Naive thymus-derived CD4-positive, alpha-beta T cell (primary cell): ENCODE measurements around the gene RBP3. TPM values are rescaled to one million over a fixed set of nuclear protein-coding genes. Genes with fewer than 3 reads are reported as not detected.

ENCODE experiments used
- ATAC-seq: fragments of 150-1000 bp; cut with Tn5 transposase; 2 replicates; pipeline ENCODE4 v1.10.0; 2021; ENCODE audit warnings: mild to moderate bottlenecking, moderate library complexity
- CTCF ChIA-PET: fragments of 350-600 bp; sonication (Branson Sonifier 250); formaldehyde crosslinking; loops from one replicate; lab custom pipeline; 2021; ENCODE audit warnings: antibody characterized with exemption; lab: Charles Lee
- POLR2A ChIA-PET: fragments of 350-600 bp; sonication (Branson Sonifier 250); formaldehyde crosslinking; loops from one replicate; lab custom pipeline; 2021; ENCODE audit warnings: antibody characterized with exemption, inconsistent platforms; lab: Charles Lee
- DNase-seq, 9 donors: peaks; one replicate each; pipeline versions ENCODE4 v3.0.0 to v3.0.0-alpha.2; 2020 to 2022; ENCODE audit warnings: mixed read lengths in 1 of 9
- H3K27ac ChIP-seq: one replicate; pipeline ENCODE4 v1.7.0; 2013; ENCODE audit warnings: mild to moderate bottlenecking, low read depth, low read length, moderate library complexity
- H3K27me3 ChIP-seq, 2 donors: one replicate each; pipeline ENCODE4 v1.7.0; 2013; ENCODE audit warnings: low read length in 2 of 2, mild to moderate bottlenecking in 2 of 2, moderate library complexity in 2 of 2; ENCODE audit not compliant: control insufficient read depth in 2 of 2, insufficient read depth in 2 of 2
- H3K36me3 ChIP-seq, 3 experiments: 1 replicate in 2 of 3; 2 replicates in 1 of 3; pipeline ENCODE4 v1.7.0; 2013; ENCODE audit warnings: low read length in 3 of 3, mild to moderate bottlenecking in 3 of 3, moderate library complexity in 1 of 3; ENCODE audit not compliant: insufficient read depth in 3 of 3, control insufficient read depth in 2 of 3
- H3K4me1 ChIP-seq, 2 donors: one replicate each; pipeline ENCODE4 v1.7.0; 2013; ENCODE audit warnings: low read length in 2 of 2, mild to moderate bottlenecking in 2 of 2, moderate library complexity in 1 of 2; ENCODE audit not compliant: control insufficient read depth in 2 of 2, insufficient read depth in 2 of 2
- H3K4me3 ChIP-seq: 2 replicates; pipeline ENCODE4 v1.7.0; 2013; ENCODE audit warnings: mild to moderate bottlenecking, low read length
- H3K9me3 ChIP-seq, 3 experiments: 1 replicate in 2 of 3; 2 replicates in 1 of 3; pipeline ENCODE4 v1.7.0; 2013; ENCODE audit warnings: low read length in 3 of 3; ENCODE audit not compliant: control insufficient read depth in 2 of 3
- H3K27ac Mint-ChIP-seq, 9 donors: one replicate each; pipeline ENCODE4 v1.8.0; 2020 to 2022; ENCODE audit warnings: mixed read lengths in 9 of 9, mild to moderate bottlenecking in 8 of 9, moderate library complexity in 5 of 9, inconsistent platforms in 2 of 9
- H3K27me3 Mint-ChIP-seq, 5 donors: one replicate each; pipeline ENCODE4 v1.8.0; 2021 to 2022; ENCODE audit warnings: mixed read lengths in 5 of 5, mild to moderate bottlenecking in 1 of 5
- H3K36me3 Mint-ChIP-seq, 5 donors: one replicate each; pipeline ENCODE4 v1.8.0; 2020 to 2022; ENCODE audit warnings: mixed read lengths in 5 of 5, mild to moderate bottlenecking in 3 of 5, inconsistent platforms in 1 of 5
- H3K4me1 Mint-ChIP-seq, 7 donors: one replicate each; pipeline ENCODE4 v1.8.0; 2020 to 2022; ENCODE audit warnings: mixed read lengths in 7 of 7, mild to moderate bottlenecking in 3 of 7, inconsistent platforms in 1 of 7
- H3K4me3 Mint-ChIP-seq, 10 donors: one replicate each; pipeline ENCODE4 v1.8.0; 2020 to 2022; ENCODE audit warnings: mild to moderate bottlenecking in 10 of 10, mixed read lengths in 10 of 10, moderate library complexity in 6 of 10, inconsistent platforms in 2 of 10
- H3K9me3 Mint-ChIP-seq, 11 donors: one replicate each; pipeline ENCODE4 v1.8.0; 2020 to 2022; ENCODE audit warnings: mixed read lengths in 11 of 11, mild to moderate bottlenecking in 4 of 11, inconsistent platforms in 1 of 11, moderate library complexity in 1 of 11
- intact Hi-C, 2 donors: fragments of 100-400 bp; cut with micrococcal nuclease; formaldehyde crosslinking; loops; one replicate each; pipeline ENCODE4 v1.15.1; 2023
- polyA plus RNA-seq, 2 donors: library from polyadenylated mRNA; unstranded; fragments of 300-500 nt; fragmentation: Illumina TruSeq; gene quantifications; one replicate each; pipeline ENCODE4 v1.2.3, GENCODE V29; 2021
- total RNA-seq, 6 experiments: library from RNA in 5 of 6; stranded (reverse) in 5 of 6; gene quantifications; 1 replicate in 5 of 6; 2 replicates in 1 of 6; pipeline ENCODE4 v1.2.3 and lab custom pipeline; 2021 to 2026

RBP3 gene
- total and polyA plus RNA-seq, 7 experiments from 2014 or later, result not detected

GRCh38 chr10:47372726-47373125, 24.6 kb downstream of the RBP3 start:
- peaks cover 25 to 37% (median 32%) of the 10 kb centered on the region in 5 donors for H3K27me3 Mint-ChIP-seq

GRCh38 chr10:47374611-47375536, 26.7 kb downstream of the RBP3 start:
- H3K4me3 ChIP-seq, result no peak overlapping the region
- no peak overlapping the region for H3K27ac Mint-ChIP-seq
- ChIA-PET POLR2A (no interaction called here), CTCF (interaction anchor here (0.6 kb wide), 1 partner anchor 350 kb away, joined by 3 read pairs; no protein-coding TSS in a partner anchor)
- H3K27ac ChIP-seq, result no peak overlapping the region
- H3K9me3 ChIP-seq, result no peaks in the 10 kb centered on the region
- H3K36me3 Mint-ChIP-seq, result no peaks in the 10 kb centered on the region
- intact Hi-C loops, result no loop called here
- H3K4me3 Mint-ChIP-seq, result no peak overlapping the region
- no peaks in the 10 kb centered on the region for H3K27me3 ChIP-seq
- H3K36me3 ChIP-seq, result no peaks in the 10 kb centered on the region
- peaks cover 41 to 49% (median 43%) of the 10 kb centered on the region in 5 donors for H3K27me3 Mint-ChIP-seq
- H3K4me1 ChIP-seq, result no peaks in the 10 kb centered on the region
- peak in 1 of 9 donors; percentile 13 for DNase-seq
- H3K9me3 Mint-ChIP-seq, result peaks cover 0 to 4% (median 0%) of the 10 kb centered on the region in 11 donors
- H3K4me1 Mint-ChIP-seq, result peaks cover 5 to 13% (median 7%) of the 10 kb centered on the region in 7 donors
- no peak for ATAC-seq

More at GRCh38 chr10:47372726-47373125, 24.6 kb downstream of the RBP3 start:
- Histone ChIP-seq H3K36me3 (no peaks in the 10 kb centered on the region), H3K27me3 (no peaks in the 10 kb centered on the region), H3K9me3 (no peaks in the 10 kb centered on the region), H3K27ac (no peak overlapping the region), H3K4me3 (no peak overlapping the region), H3K4me1 (no peaks in the 10 kb centered on the region)
- Mint-ChIP-seq H3K36me3 (no peaks in the 10 kb centered on the region), H3K4me3 (no peak overlapping the region), H3K27ac (no peak overlapping the region), H3K4me1 (peaks cover 5 to 12% (median 7%) of the 10 kb centered on the region in 7 donors), H3K9me3 (peaks cover 0 to 4% (median 0%) of the 10 kb centered on the region in 11 donors)
- CTCF ChIA-PET, result no interaction called here
- intact Hi-C loops, result no loop called here
- DNase-seq, result peak in 1 of 9 donors; percentile 7
- POLR2A ChIA-PET, result no interaction called here
- no peak for ATAC-seq

- no peak overlapping the region for H3K4me3 ChIP-seq
- H3K9me3 ChIP-seq, result no peaks in the 10 kb centered on the region
- DNase-seq (peak in 1 of 9 donors; percentile 7), ATAC-seq (no peak)
- Mint-ChIP-seq H3K27me3 (peaks cover 56 to 67% (median 60%) of the 10 kb centered on the region in 5 donors), H3K9me3 (peaks cover 0 to 4% (median 0%) of the 10 kb centered on the region in 11 donors), H3K4me1 (peaks cover 7 to 13% (median 7%) of the 10 kb centered on the region in 7 donors), H3K36me3 (no peaks in the 10 kb centered on the region), H3K27ac (no peak overlapping the region), H3K4me3 (no peak overlapping the region)
- no peak overlapping the region for H3K27ac ChIP-seq
- H3K36me3 ChIP-seq, result no peaks in the 10 kb centered on the region
- intact Hi-C loops, result no loop called here
- ChIA-PET CTCF (interaction anchor here (0.8 kb wide), 1 partner anchor 90 kb away, joined by 3 read pairs; no protein-coding TSS in a partner anchor), POLR2A (no interaction called here)
- no peaks in the 10 kb centered on the region for H3K4me1 ChIP-seq
- H3K27me3 ChIP-seq, result no peaks in the 10 kb centered on the region
Measured at GRCh38 chr10:47376522-47377220, 28.5 kb downstream of the RBP3 start.

GRCh38 chr10:47378183-47378510, 30.0 kb downstream of the RBP3 start:
- CTCF ChIA-PET, result no interaction called here
- H3K4me1 ChIP-seq, result no peaks in the 10 kb centered on the region
- no peaks in the 10 kb centered on the region for H3K9me3 ChIP-seq
- intact Hi-C loops, result no loop called here
- Mint-ChIP-seq H3K27me3 (peaks cover 59 to 73% (median 68%) of the 10 kb centered on the region in 5 donors), H3K9me3 (peaks cover 0 to 4% (median 0%) of the 10 kb centered on the region in 11 donors), H3K27ac (no peak overlapping the region), H3K36me3 (no peaks in the 10 kb centered on the region), H3K4me3 (no peak overlapping the region), H3K4me1 (peaks cover 5 to 8% (median 7%) of the 10 kb centered on the region in 7 donors)
- ATAC-seq, result no peak
- H3K27me3 ChIP-seq, result no peaks in the 10 kb centered on the region
- H3K36me3 ChIP-seq, result no peaks in the 10 kb centered on the region
- POLR2A ChIA-PET, result no interaction called here
- no peak overlapping the region for H3K4me3 ChIP-seq
- H3K27ac ChIP-seq, result no peak overlapping the region
- peak in 1 of 9 donors; percentile 14 for DNase-seq

- Histone ChIP-seq H3K4me1 (peaks cover 0 to under 1% of the 10 kb centered on the region in 2 donors), H3K4me3 (no peak overlapping the region), H3K36me3 (no peaks in the 10 kb centered on the region), H3K27me3 (no peaks in the 10 kb centered on the region), H3K27ac (no peak overlapping the region), H3K9me3 (no peaks in the 10 kb centered on the region)
- peak in 1 of 9 donors; percentile 16 for DNase-seq
- ChIA-PET POLR2A (no interaction called here), CTCF (no interaction called here)
- no peaks in the 10 kb centered on the region for H3K36me3 Mint-ChIP-seq
- H3K4me1 Mint-ChIP-seq, result peaks cover 11 to 13% (median 11%) of the 10 kb centered on the region in 7 donors
- intact Hi-C loops, result no loop called here
- no peak overlapping the region for H3K4me3 Mint-ChIP-seq
- peaks cover 0 to 4% (median 0%) of the 10 kb centered on the region in 11 donors for H3K9me3 Mint-ChIP-seq
- ATAC-seq, result no peak
- peaks cover 63 to 75% (median 70%) of the 10 kb centered on the region in 5 donors for H3K27me3 Mint-ChIP-seq
- H3K27ac Mint-ChIP-seq, result no peak overlapping the region
Measured at GRCh38 chr10:47378606-47379444, 30.7 kb downstream of the RBP3 start.

- Mint-ChIP-seq H3K27ac (no peak overlapping the region), H3K27me3 (peaks cover 65 to 73% (median 68%) of the 10 kb centered on the region in 5 donors), H3K36me3 (no peaks in the 10 kb centered on the region), H3K4me1 (peaks cover 13 to 16% (median 14%) of the 10 kb centered on the region in 7 donors), H3K4me3 (no peak overlapping the region), H3K9me3 (peaks cover 0 to 4% (median 0%) of the 10 kb centered on the region in 11 donors)
- Histone ChIP-seq H3K9me3 (no peaks in the 10 kb centered on the region), H3K4me3 (no peak overlapping the region), H3K4me1 (peaks cover 0 to 3% of the 10 kb centered on the region in 2 donors), H3K27me3 (no peaks in the 10 kb centered on the region), H3K27ac (no peak overlapping the region), H3K36me3 (peaks cover 0 to 4% (median 0%) of the 10 kb centered on the region in 3 experiments)
- no peak for DNase-seq
- CTCF ChIA-PET, result no interaction called here
- intact Hi-C loops, result no loop called here
- ATAC-seq, result no peak
- POLR2A ChIA-PET, result no interaction called here
Measured at GRCh38 chr10:47379445-47379785, 31.3 kb downstream of the RBP3 start.
